Cortex of kidney (tissue), 1 donor: ENCODE measurements around the gene ENTR1.
"Not testable (repeated sequence)": the region's sequence is repeated elsewhere in the genome, so short reads cannot be mapped to it uniquely, and the experiment has no call there.

Source experiments
- DNase-seq: peaks from one replicate; lab custom pipeline; 2025; lab: John Stamatoyannopoulos, UW

ENTR1 gene

GRCh38 chr9:136438548-136439480 lies 28.4 kb upstream of the ENTR1 start:
- no peak for DNase-seq

- no peak for DNase-seq
These were observed 27.6 kb upstream of the ENTR1 start for GRCh38 chr9:136437839-136438547.

- DNase-seq: no peak
These were observed 27.0 kb upstream of the ENTR1 start for GRCh38 chr9:136437430-136437829.

- no peak for DNase-seq
These were observed 25.7 kb upstream of the ENTR1 start for GRCh38 chr9:136436055-136436634.

GRCh38 chr9:136434580-136435169 lies 24.3 kb upstream of the ENTR1 start:
- no peak for DNase-seq

- DNase-seq: no peak
These were observed 23.6 kb upstream of the ENTR1 start for GRCh38 chr9:136433849-136434579.

GRCh38 chr9:136433043-136433715 lies 22.8 kb upstream of the ENTR1 start:
- no peak for DNase-seq

- no peak for DNase-seq
These were observed 22.2 kb upstream of the ENTR1 start for GRCh38 chr9:136432591-136432990.

GRCh38 chr9:136431782-136432350 lies 21.5 kb upstream of the ENTR1 start:
- no peak for DNase-seq

- DNase-seq: no peak
These were observed 20.3 kb upstream of the ENTR1 start for GRCh38 chr9:136430588-136431234.

- DNase-seq: no peak
These were observed 19.5 kb upstream of the ENTR1 start for GRCh38 chr9:136429683-136430491.

GRCh38 chr9:136429075-136429628 lies 18.7 kb upstream of the ENTR1 start:
- no peak for DNase-seq

- DNase-seq: no peak
These were observed 16.4 kb upstream of the ENTR1 start for GRCh38 chr9:136426787-136427186.

GRCh38 chr9:136425367-136425766 lies 15.0 kb upstream of the ENTR1 start:
- DNase-seq: not testable (repeated sequence)

- no peak for DNase-seq
These were observed 14.4 kb upstream of the ENTR1 start for GRCh38 chr9:136424750-136425362.

- DNase-seq: no peak
These were observed 13.2 kb upstream of the ENTR1 start for GRCh38 chr9:136423432-136424146.

GRCh38 chr9:136422876-136423275 lies 12.5 kb upstream of the ENTR1 start:
- no peak for DNase-seq

GRCh38 chr9:136421791-136422190 lies 11.4 kb upstream of the ENTR1 start:
- no peak for DNase-seq
